K562 (cell line): ENCODE results near the gene BTRC. TPM values are rescaled to one million over a fixed set of nuclear protein-coding genes. Genes with fewer than 3 reads are reported as not detected.
A peak's percentile ranks its signal among the peaks of the same experiment; 100 is the strongest.

Experiments used
- ATAC-seq: fragments of 200-7000 bp; cut with Tn5 transposase; 3 replicates; pipeline ENCODE4 v1.9.1; 2020; ENCODE audit warnings: moderate library complexity
- BruUV-seq: library from RNA; stranded (reverse); fragments of 400-500 nt; replicated peaks from 2 replicates; lab custom pipeline; 2021; lab: Mats Ljungman, UMichigan
- CTCF ChIA-PET: fragments of 300-600 bp; formaldehyde crosslinking; extraction: SDS; loops from one replicate; lab custom pipeline; 2021; ENCODE audit warnings: low intra/inter-chr PET ratio; lab: Yijun Ruan, JAX
- POLR2A ChIA-PET: fragments of 300-600, 350-650 bp; sonication (Branson Sonifier 250); formaldehyde crosslinking; extraction: SDS; loops from one replicate; lab custom pipeline; 2021; ENCODE audit warnings: antibody characterized with exemption, inconsistent platforms; lab: Yijun Ruan, JAX
- DNase-seq, 4 experiments: peaks; one replicate each; pipeline versions ENCODE4 v3.0.0 to v3.0.0-alpha.2; 2011 to 2018; ENCODE audit warnings: low spot score in 3 of 4, mixed read lengths in 3 of 4; ENCODE audit errors: extremely low read depth in 1 of 4
- FAIRE-seq: peaks from 2 replicates; lab custom pipeline; 2011; peaks lifted over from hg19 to GRCh38; lab: Jason Lieb, UNC
- H2AFZ ChIP-seq: 2 replicates; pipeline ENCODE4 v1.6.0; 2011; ENCODE audit warnings: low read depth, low read length, control low read depth, inconsistent platforms
- H3K27ac ChIP-seq: fragments of 200-600 bp; 3 replicates; pipeline ENCODE4 v1.8.0; 2011; ENCODE audit warnings: low read depth, mild to moderate bottlenecking, control low read depth, inconsistent platforms, low read length, moderate library complexity, mixed read lengths; ENCODE audit errors: extremely low read depth
- H3K27me3 ChIP-seq, 2 experiments: fragments of 300-600 bp in 1 of 2; 2 replicates in 1 of 2; 3 replicates in 1 of 2; pipeline versions ENCODE4 v1.6.0 to v1.8.0; 2011; ENCODE audit warnings: inconsistent platforms in 2 of 2, low read length in 2 of 2, mild to moderate bottlenecking in 1 of 2, mixed read lengths in 1 of 2, moderate library complexity in 1 of 2; ENCODE audit not compliant: control insufficient read depth in 2 of 2, insufficient read depth in 2 of 2
- H3K36me3 ChIP-seq: fragments of 300-600 bp; 3 replicates; pipeline ENCODE4 v1.8.0; 2011; ENCODE audit warnings: mild to moderate bottlenecking, low read length, inconsistent platforms; ENCODE audit not compliant: control insufficient read depth, insufficient read depth
- H3K4me1 ChIP-seq, 2 experiments: fragments of 200-600 bp in 1 of 2; replicated peaks in 1 of 2; 2 replicates in 1 of 2; 3 replicates in 1 of 2; pipeline versions ENCODE4 v1.5.1 to v1.8.0; 2011; ENCODE audit warnings: inconsistent platforms in 2 of 2, low read length in 2 of 2, mild to moderate bottlenecking in 1 of 2, mixed read lengths in 1 of 2, moderate library complexity in 1 of 2; ENCODE audit not compliant: control insufficient read depth in 2 of 2, insufficient read depth in 2 of 2
- H3K4me2 ChIP-seq: 2 replicates; pipeline ENCODE4 v1.6.1; 2011; ENCODE audit warnings: low read length, control low read depth, inconsistent platforms, mixed read lengths; ENCODE audit not compliant: insufficient read depth
- H3K4me3 ChIP-seq: fragments of 200-600 bp; sonication (generic), shearing (Covaris generic); 2 replicates; pipeline ENCODE4 v1.5.1; 2016; ENCODE audit warnings: control low read depth, inconsistent platforms
- H3K79me2 ChIP-seq: fragments of 200-600 bp; 3 replicates; pipeline ENCODE4 v1.8.0; 2011; ENCODE audit warnings: low read length, inconsistent platforms; ENCODE audit not compliant: control insufficient read depth, insufficient read depth
- H3K9ac ChIP-seq, 2 experiments: 2 replicates each; pipeline versions ENCODE4 v1.6.0 to v1.6.1; 2011; ENCODE audit warnings: low read depth in 2 of 2, low read length in 2 of 2, control low read depth in 1 of 2, inconsistent platforms in 1 of 2, mild to moderate bottlenecking in 1 of 2, mixed read lengths in 1 of 2; ENCODE audit not compliant: insufficient read depth in 1 of 2
- H3K9me1 ChIP-seq: one replicate; pipeline ENCODE4 v1.6.0; 2011; ENCODE audit warnings: inconsistent platforms, mild to moderate bottlenecking, low read length, moderate library complexity; ENCODE audit not compliant: control insufficient read depth, insufficient read depth
- H3K9me3 ChIP-seq: replicated peaks from 2 replicates; pipeline ENCODE4 v1.5.1; 2011; ENCODE audit warnings: low read depth, low read length, inconsistent platforms; ENCODE audit not compliant: control insufficient read depth, insufficient read depth
- H4K20me1 ChIP-seq: replicated peaks from 2 replicates; pipeline ENCODE4 v1.6.1; 2011; ENCODE audit warnings: low read length, inconsistent platforms, mixed read lengths; ENCODE audit not compliant: control insufficient read depth, insufficient read depth
- MEIS2 ChIP-seq: fragments of 450-650 bp; IDR thresholded peaks from 2 replicates; pipeline ENCODE4 v1.6.1; 2014; ENCODE audit warnings: mild to moderate bottlenecking; ENCODE audit not compliant: partially characterized antibody
- NKRF ChIP-seq: fragments of 450-650 bp; IDR thresholded peaks from 2 replicates; pipeline ENCODE4 v1.6.1; 2016; ENCODE audit warnings: borderline replicate concordance
- PBX2 ChIP-seq, 2 experiments: IDR thresholded peaks in 1 of 2; conservative IDR thresholded peaks in 1 of 2; 2 replicates each; pipeline ENCODE4 v1.6.1; 2016; ENCODE audit warnings: low read depth in 2 of 2, mild to moderate bottlenecking in 1 of 2, missing compliant biosample characterization in 1 of 2, missing genetic modification characterization in 1 of 2, moderate library complexity in 1 of 2
- WGBS: fragments of 100-300 bp; shearing (Covaris generic); methylation state at CpG from one replicate; pipeline ENCODE4 v1.1.6; 2016; ENCODE audit warnings: low coverage, mixed read lengths; ENCODE audit not compliant: insufficient coverage; ENCODE audit errors: missing lambda C conversion rate; 5-methylcytosine and 5-hydroxymethylcytosine counted together
- in situ Hi-C: fragments of 300-500 bp; cut with MboI; formaldehyde crosslinking; loops from 4 replicates; pipeline ENCODE4 v1.15.0; 2018; ENCODE audit warnings: inconsistent platforms, mixed read lengths
- intact Hi-C: fragments of 100-400 bp; cut with micrococcal nuclease; formaldehyde crosslinking; loops from 2 replicates; pipeline ENCODE4 v1.14.2; 2022
- polyA plus RNA-seq, 8 experiments: library from polyadenylated mRNA; depleted of rRNA in 4 of 8; stranded (reverse) in 5 of 8; unstranded in 3 of 8; fragments of >200 nt; fragmentation: Nextera tagmentation in 2 of 8; fragmentation: Illumina TruSeq in 1 of 8; extraction: Ambion mirVana in 2 of 8; extraction: Trizol in 1 of 8; gene quantifications; 2 replicates each; pipeline versions ENCODE4 v1.2.1 to v1.2.3, GENCODE V29; 2011 to 2014; ENCODE audit warnings: inconsistent platforms in 1 of 8, missing spikeins in 1 of 8
- total RNA-seq, 7 experiments: library from RNA; depleted of rRNA in 6 of 7; stranded (reverse); fragments of >200 nt in 6 of 7; fragmentation: Illumina TruSeq in 2 of 7; extraction: Trizol in 2 of 7; gene quantifications; 2 replicates each; pipeline versions ENCODE4 v1.2.1 to v1.2.3, GENCODE V29; 2011 to 2021; ENCODE audit warnings: low replicate concordance in 1 of 7

The BTRC gene
- total and polyA plus RNA-seq, 9 of the 15 experiments (the other 6 are each of a cell fraction or from before 2014, with no cell fraction given) = 1.6 to 15.4 (median 7.0) TPM

- intact Hi-C loops = no loop called here
- Histone ChIP-seq H3K4me1 (peaks cover 0 to 2% of the 10 kb centered on the region in 2 experiments; a peak in 2 of 5 replicates), H3K4me2 (no peak overlapping the region), H4K20me1 (no peaks in the 10 kb centered on the region), H3K27ac (no peak overlapping the region), H3K36me3 (no peaks in the 10 kb centered on the region), H3K4me3 (no peak overlapping the region), H2AFZ (no peak overlapping the region), H3K9ac (no peak overlapping the region), H3K79me2 (no peaks in the 10 kb centered on the region), H3K9me1 (no peaks in the 10 kb centered on the region), H3K9me3 (no peaks in the 10 kb centered on the region), H3K27me3 (no peaks in the 10 kb centered on the region)
- TF ChIP-seq MEIS2 (peak; percentile 6), NKRF (no peak), PBX2 (CRISPR knock-in tag; IDR thresholded peaks at IDR 0.05; ENCODE audit: low read depth) (no peak), PBX2 (tag; conservative IDR thresholded peaks at IDR 0.05; ENCODE audit: low read depth) (0 out of 2 replicates have a peak, but pooled peaks have one; percentile 17)
- WGBS = 38% methylated on average over 5 of the region's 5 CpGs
- ATAC-seq (no peak), DNase-seq (no peak), FAIRE-seq (no peak)
- in situ Hi-C loops = no loop called here
- POLR2A ChIA-PET = interaction anchor here (0.6 to 2.8 kb wide), 5 partner anchors 13 to 284 kb away, joined by 4 to 10 read pairs (median 5); no protein-coding TSS in a partner anchor
- no TSS peak for BruUV-seq
- CTCF ChIA-PET = interaction anchor here (0.7 to 1.8 kb wide), 6 partner anchors 24 to 1422 kb away, joined by 3 to 8 read pairs (median 3); no protein-coding TSS in a partner anchor
Observed at GRCh38 chr10:101466016-101466912, 112.3 kb downstream of the BTRC start.
